Measurements from ENCODE around the gene SCNN1B.

GRCh38 chr16:23382279-23382678 lies 80.2 kb downstream of the SCNN1B start:
- TF ChIP-seq CTCF (IDR thresholded peaks at IDR 0.05) (no peak), POLR2A (IDR thresholded peaks at IDR 0.05) (no peak)
